Right lobe of liver (tissue), 4 donors: ENCODE measurements around the gene PCNX1.

Source experiments
- CTCF ChIP-seq, 4 donors: fragments of 200-600 bp in 3 of 4; fragments of 450-650 bp in 1 of 4; IDR thresholded peaks; one replicate each; pipeline versions ENCODE4 v1.5.1 to v1.8.0; 2016 to 2022; ENCODE audit warnings: antibody characterized with exemption in 4 of 4, mild to moderate bottlenecking in 2 of 4
- POLR2A ChIP-seq: fragments of 450-650 bp; IDR thresholded peaks from one replicate; pipeline ENCODE4 v1.6.1; 2017; ENCODE audit warnings: antibody characterized with exemption, mild to moderate bottlenecking
- donor health status: DM: no; HTN: no; CAD: no.
- donor health status: DM: no; HTN: no; CAD: no.
- donor health status: DM: no; HTN: yes; CAD: no.

GRCh38 chr14:71140157-71140556, 232.9 kb downstream of the PCNX1 start:
- TF ChIP-seq CTCF (IDR thresholded peaks at IDR 0.05) = no peak
- TF ChIP-seq POLR2A = no peak
